ENCODE results near the gene MXD1.

- TF ChIP-seq CTCF (IDR thresholded peaks at IDR 0.05) (no peak), EZH2phosphoT487 (IDR thresholded peaks at IDR 0.05) (no peak), EZH2 (IDR thresholded peaks at IDR 0.05) (no peak)
These were observed 31.0 kb downstream of the MXD1 start for GRCh38 chr2:69945941-69946340.

Measured in neural progenitor cell (in vitro differentiated cells).